Sigmoid colon (tissue), 7 donors: Measurements from ENCODE around the gene ZFYVE21. TPM values are rescaled to one million over a fixed set of nuclear protein-coding genes. Genes with fewer than 3 reads are reported as not detected.
A peak's percentile ranks its signal among the peaks of the same experiment; 100 is the strongest.
"Not testable (repeated sequence)": the region's sequence is repeated elsewhere in the genome, so short reads cannot be mapped to it uniquely, and the experiment has no call there.

Experiments
- DNase-seq: peaks from one replicate; pipeline ENCODE4 v3.0.0-alpha.2; 2019
- H3K27ac ChIP-seq, 4 donors: fragments of 200-600 bp; sonication (generic); one replicate each; pipeline ENCODE4 v1.5.1; 2016 to 2019; ENCODE audit warnings: mild to moderate bottlenecking in 1 of 4
- H3K27me3 ChIP-seq, 3 donors: fragments of 200-600 bp; sonication (generic); one replicate each; pipeline ENCODE4 v1.5.1; 2019; ENCODE audit warnings: mild to moderate bottlenecking in 1 of 3
- H3K36me3 ChIP-seq, 4 donors: fragments of 200-600 bp; sonication (generic); one replicate each; pipeline ENCODE4 v1.5.1; 2016 to 2019
- H3K4me1 ChIP-seq, 4 donors: fragments of 200-600 bp; sonication (generic); one replicate each; pipeline ENCODE4 v1.5.1; 2017 to 2019
- H3K4me3 ChIP-seq, 4 donors: fragments of 200-600 bp; sonication (generic); one replicate each; pipeline ENCODE4 v1.5.1; 2017 to 2019; ENCODE audit warnings: mild to moderate bottlenecking in 2 of 4, moderate library complexity in 1 of 4
- H3K9me3 ChIP-seq, 4 donors: fragments of 200-600 bp in 3 of 4; sonication (generic) in 3 of 4; one replicate each; pipeline versions ENCODE4 v1.5.1 to v1.6.1; 2013 to 2019
- CTCF ChIP-seq, 4 experiments: fragments of 450-650 bp in 3 of 4; fragments of 200-600 bp in 1 of 4; IDR thresholded peaks; one replicate each; pipeline ENCODE4 v1.5.1; 2016 to 2019; ENCODE audit warnings: antibody characterized with exemption in 4 of 4, mild to moderate bottlenecking in 3 of 4, moderate library complexity in 2 of 4
- EP300 ChIP-seq, 4 donors: sonication (generic); formaldehyde crosslinking; IDR thresholded peaks; one replicate each; pipeline ENCODE4 v1.6.1; 2017; ENCODE audit warnings: antibody characterized with exemption in 4 of 4
- POLR2A ChIP-seq, 2 donors: fragments of 450-650 bp; IDR thresholded peaks; one replicate each; pipeline ENCODE4 v1.6.1; 2016; ENCODE audit warnings: antibody characterized with exemption in 2 of 2, mild to moderate bottlenecking in 2 of 2, moderate library complexity in 2 of 2
- POLR2AphosphoS5 ChIP-seq, 4 donors: sonication (generic); formaldehyde crosslinking; IDR thresholded peaks; one replicate each; pipeline ENCODE4 v1.6.1; 2017; ENCODE audit warnings: antibody characterized with exemption in 4 of 4
- WGBS, 2 donors: extraction: QIAGEN DNeasy Blood & Tissue Kit; methylation state at CpG; one replicate each; pipeline ENCODE4 v1.1.7; 2013; 5-methylcytosine and 5-hydroxymethylcytosine counted together
- intact Hi-C: fragments of 100-400 bp; cut with DNase I; formaldehyde crosslinking; loops from one replicate; pipeline ENCODE4 v1.15.1; 2023
- polyA plus RNA-seq, 3 donors: library from polyadenylated mRNA; stranded (reverse); fragments of 200-250 nt; gene quantifications; one replicate each; pipeline ENCODE4 v1.2.3, GENCODE V29; 2013
- small RNA-seq, 3 donors: library from RNA; depleted of rRNA; stranded (forward); fragments of <200 nt; gene quantifications; one replicate each; pipeline ENCODE3, GENCODE V24; 2016
- total RNA-seq, 4 donors: library from RNA; depleted of rRNA; stranded (reverse); fragments of >200 nt; gene quantifications; one replicate each; pipeline ENCODE4 v1.1.0, GENCODE V29; 2016
- donor health status: healthy with polysubstance abuse.
- donor health status: Bipolar disorder and iron deficiency.
- donor health status: healthy.

The ZFYVE21 gene
- total and polyA plus RNA-seq, 7 donors: 41.7 to 106 (median 86.3) TPM

- Histone ChIP-seq H3K4me1 (peaks cover 0 to 11% (median 0%) of the 10 kb centered on the region in 4 donors), H3K36me3 (no peaks in the 10 kb centered on the region), H3K4me3 (no peak overlapping the region), H3K27me3 (no peaks in the 10 kb centered on the region), H3K27ac (peak overlapping the region in 1 of 4 donors; percentile 31), H3K9me3 (no peaks in the 10 kb centered on the region)
- intact Hi-C loops: no loop called here
- no peak for DNase-seq
- no peak for TF ChIP-seq EP300 (IDR thresholded peaks at IDR 0.05)
- TF ChIP-seq POLR2AphosphoS5 (IDR thresholded peaks at IDR 0.05): peak in 1 of 4 donors; percentile 34
- 87 to 88% methylated on average over 2 of the region's 2 CpGs for WGBS, 2 donors
Observed at GRCh38 chr14:103773521-103773920, 57.9 kb downstream of the ZFYVE21 start.

GRCh38 chr14:103775506-103775905, 59.9 kb downstream of the ZFYVE21 start:
- Histone ChIP-seq H3K27ac (no peak overlapping the region), H3K4me1 (peaks cover 0 to 11% (median 0%) of the 10 kb centered on the region in 4 donors), H3K9me3 (no peaks in the 10 kb centered on the region), H3K27me3 (no peaks in the 10 kb centered on the region), H3K36me3 (no peaks in the 10 kb centered on the region), H3K4me3 (no peak overlapping the region)
- WGBS, 2 donors: 93 to 94% methylated on average over 7 of the region's 7 CpGs
- intact Hi-C loops: no loop called here
- TF ChIP-seq POLR2AphosphoS5 (IDR thresholded peaks at IDR 0.05) (no peak), EP300 (IDR thresholded peaks at IDR 0.05) (no peak), CTCF (IDR thresholded peaks at IDR 0.05) (no peak)
- no peak for DNase-seq

GRCh38 chr14:103776319-103776718, 60.7 kb downstream of the ZFYVE21 start:
- intact Hi-C loops, H3K27ac ChIP-seq, H3K4me3 ChIP-seq, H3K36me3 ChIP-seq, DNase-seq, H3K27me3 ChIP-seq, H3K9me3 ChIP-seq: not testable (repeated sequence)
- H3K4me1 ChIP-seq: peaks cover 0 to 11% (median 0%) of the 10 kb centered on the region in 4 donors
- 97 to 98% methylated on average over 6 of the region's 6 CpGs for WGBS, 2 donors

- Histone ChIP-seq H3K4me1 (no peaks in the 10 kb centered on the region), H3K4me3 (no peak overlapping the region), H3K27ac (no peak overlapping the region), H3K36me3 (peaks cover 0 to 7% (median 0%) of the 10 kb centered on the region in 4 donors), H3K9me3 (no peaks in the 10 kb centered on the region), H3K27me3 (no peaks in the 10 kb centered on the region)
- DNase-seq: no peak
- no peak for TF ChIP-seq CTCF (IDR thresholded peaks at IDR 0.05)
- TF ChIP-seq POLR2AphosphoS5 (IDR thresholded peaks at IDR 0.05): no peak
- no peak for TF ChIP-seq EP300 (IDR thresholded peaks at IDR 0.05)
- no peak for TF ChIP-seq POLR2A (IDR thresholded peaks at IDR 0.05)
- intact Hi-C loops: no loop called here
- 45 to 82% methylated on average over 2 of the region's 2 CpGs for WGBS, 2 donors
Observed at GRCh38 chr14:103782376-103782775, 66.8 kb downstream of the ZFYVE21 start.

Small RNAs within 50 kb of the gene (small RNA-seq; reads per million reads assigned to genes)
- 0 reads per million in 3 donors for gene RF00019

Other genes with a start within 250 kb of the ZFYVE21 start
- 1,000 to 10,000 TPM; 1,303 to 1,696 (median 1,494) TPM for gene CKB, start 193.0 kb upstream of the ZFYVE21 start, total RNA-seq
- 1,000 to 10,000 TPM in 2 of 3 donors, 100 to 1,000 TPM in 1; 905 to 2,176 (median 1,086) TPM for gene CKB, start 193.0 kb upstream of the ZFYVE21 start, polyA plus RNA-seq
- gene TRMT61A, start 186.6 kb upstream of the ZFYVE21 start, total RNA-seq: 10 to 100 TPM; 20.2 to 27.2 (median 22.7) TPM
- 10 to 100 TPM in 1 of 3 donors, 1 to 10 TPM in 2; 4.2 to 18.1 (median 8.4) TPM for gene TRMT61A, start 186.6 kb upstream of the ZFYVE21 start, polyA plus RNA-seq
- gene BAG5, start 153.2 kb upstream of the ZFYVE21 start, total RNA-seq: 10 to 100 TPM; 18.6 to 27.1 (median 24.9) TPM
- 10 to 100 TPM; 13.2 to 15.6 (median 14.6) TPM for gene BAG5, start 153.2 kb upstream of the ZFYVE21 start, polyA plus RNA-seq
- 10 to 100 TPM; 35.7 to 39.0 (median 37.5) TPM for gene COA8, start 152.8 kb upstream of the ZFYVE21 start, total RNA-seq
- 10 to 100 TPM; 33.9 to 67.3 (median 65.7) TPM for gene COA8, start 152.8 kb upstream of the ZFYVE21 start, polyA plus RNA-seq
- gene KLC1, start 86.6 kb upstream of the ZFYVE21 start, total RNA-seq: 100 to 1,000 TPM; 216 to 399 (median 277) TPM
- 10 to 100 TPM; 25.0 to 81.2 (median 37.8) TPM for gene KLC1, start 86.6 kb upstream of the ZFYVE21 start, polyA plus RNA-seq
- 1 to 10 TPM; 1.8 to 7.5 (median 2.0) TPM for gene XRCC3, start 359 bp upstream of the ZFYVE21 start, total RNA-seq
- gene XRCC3, start 359 bp upstream of the ZFYVE21 start, polyA plus RNA-seq: 10 to 100 TPM in 1 of 3 donors, 1 to 10 TPM in 2; 3.6 to 15.7 (median 5.1) TPM
- 10 to 100 TPM in 2 of 4 donors, 1 to 10 TPM in 2; 8.6 to 10.5 (median 10.1) TPM for gene PPP1R13B, start 131.8 kb downstream of the ZFYVE21 start, total RNA-seq
- gene PPP1R13B, start 131.8 kb downstream of the ZFYVE21 start, polyA plus RNA-seq: 10 to 100 TPM in 1 of 3 donors, 1 to 10 TPM in 2; 9.6 to 26.9 (median 9.9) TPM
- 1 to 10 TPM in 2 of 4 donors, under 1 TPM in 2; 0.68 to 4.6 (median 2.0) TPM for gene TDRD9, start 212.6 kb downstream of the ZFYVE21 start, total RNA-seq
- gene TDRD9, start 212.6 kb downstream of the ZFYVE21 start, polyA plus RNA-seq: 1 to 10 TPM in 2 of 3 donors, under 1 TPM in 1; 0.58 to 1.2 (median 1.2) TPM
- gene RD3L, start 226.7 kb downstream of the ZFYVE21 start, total RNA-seq: not detected
- gene RD3L, start 226.7 kb downstream of the ZFYVE21 start, polyA plus RNA-seq: not detected